DOHH2 (cell line): ENCODE results near the gene SH2D4B.

ENCODE experiments used
- H3F3A ChIP-seq: fragments of 200-600 bp; sonication (generic), shearing (Covaris generic); 2 replicates; pipeline ENCODE4 v1.6.0; 2016; ENCODE audit warnings: antibody characterized with exemption, mild to moderate bottlenecking; ENCODE audit not compliant: control insufficient read depth, insufficient read depth
- H3K27ac ChIP-seq: fragments of 200-600 bp; sonication (generic); 2 replicates; pipeline ENCODE4 v1.5.1; 2014; ENCODE audit warnings: low read depth, mild to moderate bottlenecking, low read length, moderate library complexity
- H3K27me3 ChIP-seq: fragments of 200-600 bp; sonication (generic); 2 replicates; pipeline ENCODE4 v1.6.1; 2014; ENCODE audit warnings: mild to moderate bottlenecking, low read length, mixed read lengths; ENCODE audit not compliant: control insufficient read depth
- H3K36me3 ChIP-seq: fragments of 200-600 bp; sonication (generic); 2 replicates; pipeline ENCODE4 v1.6.1; 2014; ENCODE audit warnings: mild to moderate bottlenecking, low read length, moderate library complexity, mixed read lengths; ENCODE audit not compliant: control insufficient read depth
- H3K4me1 ChIP-seq: fragments of 200-600 bp; sonication (generic); 2 replicates; pipeline ENCODE4 v1.6.1; 2014; ENCODE audit warnings: mild to moderate bottlenecking, low read length, mixed read lengths; ENCODE audit not compliant: control insufficient read depth
- H3K4me2 ChIP-seq: fragments of 200-600 bp; sonication (generic); 2 replicates; pipeline ENCODE4 v1.6.0; 2014; ENCODE audit warnings: mild to moderate bottlenecking, low read length, moderate library complexity
- H3K4me3 ChIP-seq: fragments of 200-600 bp; sonication (generic); 2 replicates; pipeline ENCODE4 v1.5.1; 2014; ENCODE audit warnings: mild to moderate bottlenecking, low read length, mixed read lengths
- H3K79me2 ChIP-seq: fragments of 200-600 bp; sonication (generic); 2 replicates; pipeline ENCODE4 v1.6.1; 2014; ENCODE audit warnings: mild to moderate bottlenecking, low read length, mixed read lengths; ENCODE audit not compliant: control insufficient read depth
- H3K9me2 ChIP-seq: fragments of 200-600 bp; sonication (generic); replicated peaks from 2 replicates; pipeline ENCODE4 v1.6.1; 2014; ENCODE audit warnings: mild to moderate bottlenecking, low read length, mixed read lengths; ENCODE audit not compliant: control insufficient read depth
- H3K9me3 ChIP-seq: fragments of 200-600 bp; sonication (generic); 2 replicates; pipeline ENCODE4 v1.6.1; 2014; ENCODE audit warnings: antibody characterized with exemption, low read length, mixed read lengths; ENCODE audit not compliant: control insufficient read depth, insufficient read depth
- H4K20me1 ChIP-seq: fragments of 200-600 bp; sonication (generic); 2 replicates; pipeline ENCODE4 v1.6.0; 2014; ENCODE audit warnings: low read depth, mild to moderate bottlenecking, antibody characterized with exemption, low read length, moderate library complexity; ENCODE audit not compliant: control insufficient read depth, insufficient read depth
- EZH2phosphoT487 ChIP-seq: fragments of 200-600 bp; sonication (generic); IDR thresholded peaks from 2 replicates; pipeline ENCODE4 v1.6.1; 2017; ENCODE audit warnings: borderline replicate concordance, mild to moderate bottlenecking, antibody characterized with exemption, low read length, moderate library complexity, mixed read lengths
- TF ChIP-seq, protein P1 (sequence below): fragments of 200-600 bp; sonication (generic); IDR thresholded peaks from one replicate; pipeline ENCODE4 v1.5.1; 2014; ENCODE audit warnings: antibody characterized with exemption, mild to moderate bottlenecking, low read depth, low read length; ENCODE audit not compliant: poor library complexity, severe bottlenecking

Gene SH2D4B

DNA sequence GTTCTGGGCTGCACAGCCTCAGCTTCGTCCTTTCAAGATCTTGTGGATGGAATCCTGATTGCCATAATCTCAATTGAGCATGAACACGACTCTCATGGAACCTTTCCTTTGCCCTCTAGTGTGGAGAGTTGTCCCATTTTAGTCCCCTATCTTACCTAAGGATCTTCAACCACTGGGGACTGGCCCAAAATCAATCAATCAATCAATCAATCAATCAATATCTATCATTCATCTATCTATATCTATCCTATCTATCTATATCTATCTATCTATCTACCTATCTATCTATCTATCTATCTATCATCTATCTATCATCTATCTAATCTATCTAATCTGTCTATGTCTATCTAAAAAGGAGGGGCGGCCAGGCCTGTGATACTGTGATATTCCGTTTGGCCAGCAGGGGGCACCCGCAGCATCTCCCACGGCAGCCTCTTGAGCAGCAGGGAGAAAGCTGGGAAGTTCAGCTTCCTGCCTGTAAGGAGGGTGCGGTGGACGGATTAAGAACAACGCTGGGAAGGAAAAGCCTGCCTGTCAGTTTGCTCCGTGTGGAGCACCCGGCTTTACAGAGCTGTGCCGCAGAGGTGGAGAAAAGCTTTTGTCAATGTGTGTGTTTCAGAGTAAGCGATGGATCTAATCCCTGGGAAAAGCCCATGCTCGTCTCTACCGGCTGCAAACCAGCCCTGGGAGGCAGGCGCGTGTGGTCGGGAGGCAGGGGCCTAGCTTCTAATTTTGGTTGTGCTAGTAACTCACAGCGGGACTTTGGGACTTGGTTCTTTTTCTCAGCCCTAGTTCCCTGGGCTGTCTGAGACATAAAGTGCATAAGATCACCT lies 124.9 kb downstream of the SH2D4B start:
- no peak for TF ChIP-seq EZH2phosphoT487
- TF ChIP-seq, protein P1, sequence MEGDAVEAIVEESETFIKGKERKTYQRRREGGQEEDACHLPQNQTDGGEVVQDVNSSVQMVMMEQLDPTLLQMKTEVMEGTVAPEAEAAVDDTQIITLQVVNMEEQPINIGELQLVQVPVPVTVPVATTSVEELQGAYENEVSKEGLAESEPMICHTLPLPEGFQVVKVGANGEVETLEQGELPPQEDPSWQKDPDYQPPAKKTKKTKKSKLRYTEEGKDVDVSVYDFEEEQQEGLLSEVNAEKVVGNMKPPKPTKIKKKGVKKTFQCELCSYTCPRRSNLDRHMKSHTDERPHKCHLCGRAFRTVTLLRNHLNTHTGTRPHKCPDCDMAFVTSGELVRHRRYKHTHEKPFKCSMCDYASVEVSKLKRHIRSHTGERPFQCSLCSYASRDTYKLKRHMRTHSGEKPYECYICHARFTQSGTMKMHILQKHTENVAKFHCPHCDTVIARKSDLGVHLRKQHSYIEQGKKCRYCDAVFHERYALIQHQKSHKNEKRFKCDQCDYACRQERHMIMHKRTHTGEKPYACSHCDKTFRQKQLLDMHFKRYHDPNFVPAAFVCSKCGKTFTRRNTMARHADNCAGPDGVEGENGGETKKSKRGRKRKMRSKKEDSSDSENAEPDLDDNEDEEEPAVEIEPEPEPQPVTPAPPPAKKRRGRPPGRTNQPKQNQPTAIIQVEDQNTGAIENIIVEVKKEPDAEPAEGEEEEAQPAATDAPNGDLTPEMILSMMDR, result peak; percentile 90
- Histone ChIP-seq H3K79me2 (no peaks in the 10 kb centered on the region), H3K9me3 (no peaks in the 10 kb centered on the region; the same call in 1 of the 2 replicates), H4K20me1 (no peaks in the 10 kb centered on the region), H3K36me3 (no peaks in the 10 kb centered on the region), H3K9me2 (no peaks in the 10 kb centered on the region), H3K27ac (no peak overlapping the region), H3K4me3 (peak overlapping the region; percentile 58), H3F3A (no peaks in the 10 kb centered on the region), H3K4me2 (peak overlapping the region; percentile 77), H3K27me3 (peaks cover 11% of the 10 kb centered on the region), H3K4me1 (peaks cover 4% of the 10 kb centered on the region)

DNA sequence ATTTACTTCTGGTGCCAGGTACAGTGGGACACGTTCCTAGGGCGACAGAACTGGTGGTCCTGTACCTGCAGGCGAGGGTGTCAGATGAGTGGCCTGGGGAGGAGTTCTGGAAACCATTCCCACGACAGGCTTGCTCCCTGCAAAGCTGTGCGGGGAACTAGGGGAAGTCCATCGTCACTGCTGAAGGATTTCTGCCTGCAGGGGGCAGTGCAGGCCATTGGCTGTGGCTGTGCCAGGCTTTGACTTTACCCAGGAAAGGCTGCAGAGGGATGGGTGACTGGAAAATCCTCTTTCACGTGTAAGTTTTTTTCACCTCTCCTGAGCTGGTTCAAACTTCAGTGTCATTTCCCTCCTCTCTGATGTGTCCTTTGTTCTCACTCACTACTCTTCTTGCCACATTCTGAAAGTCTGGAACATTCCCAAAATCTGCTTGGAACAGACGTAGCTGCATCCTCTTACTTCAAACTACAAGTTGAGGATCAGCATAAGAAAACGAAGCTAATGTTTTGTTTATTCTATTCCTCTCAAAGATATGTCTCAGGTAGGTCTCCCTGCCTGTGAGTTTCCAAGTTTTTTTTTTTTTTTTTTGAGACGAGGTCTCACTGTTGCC lies 126.5 kb downstream of the SH2D4B start:
- H3K27ac ChIP-seq, result no peak overlapping the region
- no peaks in the 10 kb centered on the region for H4K20me1 ChIP-seq
- no peaks in the 10 kb centered on the region for H3K79me2 ChIP-seq

DNA sequence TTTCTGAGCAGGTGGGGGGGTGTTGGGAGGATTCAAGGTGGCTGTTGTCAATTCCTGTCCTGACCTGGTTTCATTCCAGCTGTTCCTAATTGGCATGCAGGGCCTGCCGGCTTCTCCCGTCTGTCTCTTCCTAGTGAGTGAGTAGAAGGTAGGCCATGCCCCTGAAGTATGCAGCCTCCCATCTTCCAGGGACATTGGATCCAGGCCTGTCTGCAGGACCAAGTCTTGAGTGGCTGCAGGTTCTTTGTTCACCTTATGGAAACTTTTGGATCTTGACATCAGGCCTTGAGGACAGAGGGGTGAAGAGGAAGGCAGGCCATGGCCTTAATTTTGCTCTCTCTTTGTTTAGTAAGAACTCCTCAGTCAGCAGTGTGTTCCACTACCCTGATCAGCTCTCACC lies 131.8 kb downstream of the SH2D4B start:
- no peaks in the 10 kb centered on the region for H3K9me2 ChIP-seq
- no peaks in the 10 kb centered on the region for H3K4me1 ChIP-seq
- no peaks in the 10 kb centered on the region for H3K27me3 ChIP-seq
- no peak overlapping the region for H3K27ac ChIP-seq
- H3K4me2 ChIP-seq, result no peak overlapping the region
- no peaks in the 10 kb centered on the region for H4K20me1 ChIP-seq
- H3K79me2 ChIP-seq, result no peaks in the 10 kb centered on the region
- no peaks in the 10 kb centered on the region for H3F3A ChIP-seq
- TF ChIP-seq EZH2phosphoT487, result no peak
- TF ChIP-seq, protein P1, result no peak
- H3K36me3 ChIP-seq, result no peaks in the 10 kb centered on the region
- no peaks in the 10 kb centered on the region for H3K9me3 ChIP-seq
- H3K4me3 ChIP-seq, result no peak overlapping the region

More for the DNA sequence above, 126.5 kb downstream of the SH2D4B start:
- Histone ChIP-seq H3K4me2 (no peak overlapping the region), H3K36me3 (no peaks in the 10 kb centered on the region), H3K9me2 (no peaks in the 10 kb centered on the region), H3F3A (no peaks in the 10 kb centered on the region), H3K27me3 (peaks cover 11% of the 10 kb centered on the region), H3K9me3 (no peaks in the 10 kb centered on the region), H3K4me1 (peaks cover 4% of the 10 kb centered on the region), H3K4me3 (no peak overlapping the region)
- TF ChIP-seq EZH2phosphoT487, result no peak
- TF ChIP-seq, protein P1, result peak; percentile 95
